ENCODE results near the gene UBTD1. TPM values are rescaled to one million over a fixed set of nuclear protein-coding genes. Genes with fewer than 3 reads are reported as not detected.
"Not testable (repeated sequence)": the region's sequence is repeated elsewhere in the genome, so short reads cannot be mapped to it uniquely, and the experiment has no call there.

UBTD1 gene
- polyA plus RNA-seq, 1 donor: 4.1 TPM

- H3K4me3 ChIP-seq (ENCODE audit: low read length): no peak overlapping the region
- no CpG with 5 or more reads among the region's 4 CpGs for WGBS (ENCODE audit: insufficient coverage, low lambda C conversion rate)
- H3K9me3 ChIP-seq (ENCODE audit: control insufficient read depth, low read depth, low read length): no peaks in the 10 kb centered on the region
- H3K27ac ChIP-seq (ENCODE audit: low read length): no peak overlapping the region
- DNase-seq: peak in 1 of 2 donors; percentile 23
- H3K4me1 ChIP-seq (ENCODE audit: control insufficient read depth, insufficient read depth, low read length): peaks cover 5% of the 10 kb centered on the region
- peaks cover 12% of the 10 kb centered on the region for H3K27me3 ChIP-seq (ENCODE audit: control insufficient read depth, insufficient read depth, low read length)
- H3K36me3 ChIP-seq (ENCODE audit: control insufficient read depth, insufficient read depth, low read length): no peaks in the 10 kb centered on the region
Measured at GRCh38 chr10:97574374-97575126, 75.8 kb downstream of the UBTD1 start.

GRCh38 chr10:97575127-97575668 is 76.5 kb downstream of the UBTD1 start:
- Histone ChIP-seq H3K27ac (ENCODE audit: low read length) (no peak overlapping the region), H3K4me3 (ENCODE audit: low read length) (no peak overlapping the region), H3K9me3 (ENCODE audit: control insufficient read depth, low read depth, low read length) (no peaks in the 10 kb centered on the region), H3K4me1 (ENCODE audit: control insufficient read depth, insufficient read depth, low read length) (peaks cover 5% of the 10 kb centered on the region), H3K36me3 (ENCODE audit: control insufficient read depth, insufficient read depth, low read length) (no peaks in the 10 kb centered on the region), H3K27me3 (ENCODE audit: control insufficient read depth, insufficient read depth, low read length) (peaks cover 12% of the 10 kb centered on the region)
- peak in 1 of 2 donors; percentile 47 for DNase-seq
- WGBS (ENCODE audit: insufficient coverage, low lambda C conversion rate): no CpG with 5 or more reads among the region's 6 CpGs

DNA sequence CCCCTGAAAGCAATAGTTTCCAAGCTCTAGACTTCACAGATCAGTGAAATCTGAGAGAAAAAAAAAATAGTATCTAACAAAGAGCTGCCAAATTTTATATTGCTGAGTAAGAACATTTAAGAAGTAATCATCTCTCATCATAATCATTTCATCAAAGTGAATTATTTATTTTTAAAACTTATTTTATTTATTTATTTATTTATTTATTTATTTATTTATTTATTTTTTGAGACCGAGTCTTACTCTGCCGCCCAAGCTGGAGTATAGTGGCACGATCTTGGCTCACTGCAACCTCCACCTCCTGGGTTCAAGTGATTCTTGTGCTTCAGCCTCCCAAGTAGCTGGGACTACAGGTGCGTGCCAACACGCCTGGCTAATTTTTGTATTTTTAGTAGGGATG is 77.8 kb downstream of the UBTD1 start:
- peaks cover 12% of the 10 kb centered on the region for H3K27me3 ChIP-seq (ENCODE audit: control insufficient read depth, insufficient read depth, low read length)
- not testable (repeated sequence) for H3K36me3 ChIP-seq (ENCODE audit: control insufficient read depth, insufficient read depth, low read length); H3K4me3 ChIP-seq (ENCODE audit: low read length); H3K9me3 ChIP-seq (ENCODE audit: control insufficient read depth, low read depth, low read length); H3K4me1 ChIP-seq (ENCODE audit: control insufficient read depth, insufficient read depth, low read length); DNase-seq; H3K27ac ChIP-seq (ENCODE audit: low read length)
- no CpG with 5 or more reads among the region's 5 CpGs for WGBS (ENCODE audit: insufficient coverage, low lambda C conversion rate)

GRCh38 chr10:97577701-97578100 is 79.0 kb downstream of the UBTD1 start:
- no CpG with 5 or more reads among the region's 9 CpGs for WGBS (ENCODE audit: insufficient coverage, low lambda C conversion rate)
- Histone ChIP-seq H3K27ac (ENCODE audit: low read length) (no peak overlapping the region), H3K36me3 (ENCODE audit: control insufficient read depth, insufficient read depth, low read length) (no peaks in the 10 kb centered on the region), H3K4me3 (ENCODE audit: low read length) (no peak overlapping the region), H3K4me1 (ENCODE audit: control insufficient read depth, insufficient read depth, low read length) (no peaks in the 10 kb centered on the region), H3K27me3 (ENCODE audit: control insufficient read depth, insufficient read depth, low read length) (peaks cover 12% of the 10 kb centered on the region), H3K9me3 (ENCODE audit: control insufficient read depth, low read depth, low read length) (no peaks in the 10 kb centered on the region)
- DNase-seq: no peak

- H3K36me3 ChIP-seq (ENCODE audit: control insufficient read depth, insufficient read depth, low read length): no peaks in the 10 kb centered on the region
- no peak overlapping the region for H3K4me3 ChIP-seq (ENCODE audit: low read length)
- no peaks in the 10 kb centered on the region for H3K4me1 ChIP-seq (ENCODE audit: control insufficient read depth, insufficient read depth, low read length)
- H3K27ac ChIP-seq (ENCODE audit: low read length): no peak overlapping the region
- H3K9me3 ChIP-seq (ENCODE audit: control insufficient read depth, low read depth, low read length): no peaks in the 10 kb centered on the region
- peaks cover 12% of the 10 kb centered on the region for H3K27me3 ChIP-seq (ENCODE audit: control insufficient read depth, insufficient read depth, low read length)
- WGBS (ENCODE audit: insufficient coverage, low lambda C conversion rate): no CpG with 5 or more reads among the region's 40 CpGs
- no peak for DNase-seq
Measured at GRCh38 chr10:97578171-97578844, 79.6 kb downstream of the UBTD1 start.

DNA sequence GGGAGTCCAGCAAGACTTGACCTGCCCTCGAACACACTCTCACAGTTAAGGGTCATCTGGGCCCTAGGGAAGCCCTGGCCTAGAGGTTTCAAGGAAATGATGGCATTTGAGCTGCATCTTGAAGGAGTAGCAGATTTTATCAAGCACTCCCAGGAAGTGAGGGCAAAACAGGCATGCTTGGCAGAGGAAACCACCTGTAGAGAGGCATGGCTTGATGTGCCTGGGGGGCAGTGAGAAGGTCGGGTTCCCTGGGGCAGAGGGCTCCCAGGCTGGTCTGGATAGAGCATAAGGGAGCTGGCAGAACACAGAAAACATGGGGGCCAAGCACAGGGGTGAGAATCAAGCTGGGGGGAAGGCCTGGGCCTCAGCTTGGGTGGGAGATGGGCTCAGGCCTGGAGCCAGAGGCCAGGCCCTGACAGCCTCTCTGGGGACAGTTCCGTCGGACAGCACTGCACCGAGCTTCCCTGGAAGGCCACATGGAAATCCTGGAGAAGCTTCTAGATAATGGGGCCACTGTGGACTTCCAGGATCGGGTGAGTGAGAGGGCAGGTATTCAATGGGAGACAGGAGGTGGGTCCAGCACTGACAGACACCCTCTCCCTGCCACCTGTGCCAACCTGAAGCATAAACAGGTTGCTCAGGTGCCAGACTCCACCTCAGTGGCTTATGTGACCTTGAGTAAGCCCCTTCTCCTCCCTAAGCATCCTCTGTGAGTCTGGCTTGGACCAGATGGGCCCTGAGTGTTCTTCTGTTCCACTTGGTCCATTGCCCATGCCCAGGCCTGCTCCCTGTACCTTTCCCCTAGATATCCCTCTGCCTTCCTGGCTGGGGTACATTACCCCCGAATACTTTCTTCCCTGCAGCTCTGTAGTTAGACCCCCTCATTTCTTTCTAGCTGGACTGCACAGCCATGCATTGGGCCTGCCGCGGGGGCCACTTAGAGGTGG is 82.0 kb downstream of the UBTD1 start:
- no peak overlapping the region for H3K27ac ChIP-seq (ENCODE audit: low read length)
- DNase-seq: no peak
- H3K36me3 ChIP-seq (ENCODE audit: control insufficient read depth, insufficient read depth, low read length): no peaks in the 10 kb centered on the region
- H3K27me3 ChIP-seq (ENCODE audit: control insufficient read depth, insufficient read depth, low read length): peaks cover 12% of the 10 kb centered on the region
- no peak overlapping the region for H3K4me3 ChIP-seq (ENCODE audit: low read length)
- WGBS (ENCODE audit: insufficient coverage, low lambda C conversion rate): no CpG with 5 or more reads among the region's 9 CpGs
- no peaks in the 10 kb centered on the region for H3K9me3 ChIP-seq (ENCODE audit: control insufficient read depth, low read depth, low read length)
- H3K4me1 ChIP-seq (ENCODE audit: control insufficient read depth, insufficient read depth, low read length): peaks cover 6% of the 10 kb centered on the region

GRCh38 chr10:97582169-97582568 is 83.4 kb downstream of the UBTD1 start:
- H3K4me3 ChIP-seq (ENCODE audit: low read length): no peak overlapping the region
- H3K4me1 ChIP-seq (ENCODE audit: control insufficient read depth, insufficient read depth, low read length): peaks cover 6% of the 10 kb centered on the region
- peaks cover 12% of the 10 kb centered on the region for H3K27me3 ChIP-seq (ENCODE audit: control insufficient read depth, insufficient read depth, low read length)
- DNase-seq: no peak
- WGBS (ENCODE audit: insufficient coverage, low lambda C conversion rate): no CpG with 5 or more reads among the region's 8 CpGs
- H3K36me3 ChIP-seq (ENCODE audit: control insufficient read depth, insufficient read depth, low read length): no peaks in the 10 kb centered on the region
- no peaks in the 10 kb centered on the region for H3K9me3 ChIP-seq (ENCODE audit: control insufficient read depth, low read depth, low read length)
- no peak overlapping the region for H3K27ac ChIP-seq (ENCODE audit: low read length)

DNA sequence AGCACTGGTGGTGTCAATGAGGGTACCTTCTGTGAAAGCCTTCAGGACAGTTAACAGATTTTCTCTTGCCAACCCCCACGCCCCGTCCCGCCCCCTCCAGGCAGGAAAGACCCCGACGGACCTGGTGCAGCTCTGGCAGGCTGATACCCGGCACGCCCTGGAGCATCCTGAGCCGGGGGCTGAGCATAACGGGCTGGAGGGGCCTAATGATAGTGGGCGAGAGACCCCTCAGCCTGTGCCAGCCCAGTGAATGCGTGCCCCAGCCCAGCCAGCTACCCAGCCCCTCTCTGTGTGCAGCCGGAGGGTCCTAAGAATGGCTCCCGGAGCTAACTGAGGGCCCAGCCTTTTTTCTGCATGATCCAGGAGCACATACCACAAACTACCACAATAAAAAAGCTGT is 84.8 kb downstream of the UBTD1 start:
- no peaks in the 10 kb centered on the region for H3K9me3 ChIP-seq (ENCODE audit: control insufficient read depth, low read depth, low read length)
- no peaks in the 10 kb centered on the region for H3K36me3 ChIP-seq (ENCODE audit: control insufficient read depth, insufficient read depth, low read length)
- H3K27me3 ChIP-seq (ENCODE audit: control insufficient read depth, insufficient read depth, low read length): peaks cover 4% of the 10 kb centered on the region
- no peak overlapping the region for H3K4me3 ChIP-seq (ENCODE audit: low read length)
- H3K27ac ChIP-seq (ENCODE audit: low read length): peak overlapping the region; percentile 11
- no peak for DNase-seq
- WGBS (ENCODE audit: insufficient coverage, low lambda C conversion rate): no CpG with 5 or more reads among the region's 13 CpGs
- H3K4me1 ChIP-seq (ENCODE audit: control insufficient read depth, insufficient read depth, low read length): peaks cover 6% of the 10 kb centered on the region

GRCh38 chr10:97584060-97584797 is 85.5 kb downstream of the UBTD1 start, which contains the start of gene HOGA1:
Gene HOGA1 (plus strand): TSS chr10:97584389. CDS start chr10:97584704, 315 bp downstream.
- no CpG with 5 or more reads among the region's 5 CpGs for WGBS (ENCODE audit: insufficient coverage, low lambda C conversion rate)
- peak; percentile 66 to 74 for DNase-seq
- peak within 1 kb of the TSS; percentile 11 for H3K27ac ChIP-seq (ENCODE audit: low read length)
- no peak within 1 kb of the TSS for H3K4me3 ChIP-seq (ENCODE audit: low read length)
- no peaks in the 10 kb centered on the region for H3K27me3 ChIP-seq (ENCODE audit: control insufficient read depth, insufficient read depth, low read length)
- H3K4me1 ChIP-seq (ENCODE audit: control insufficient read depth, insufficient read depth, low read length): peaks cover 11% of the 10 kb centered on the region
- no peaks in the 10 kb centered on the region for H3K9me3 ChIP-seq (ENCODE audit: control insufficient read depth, low read depth, low read length)
- no peaks in the 10 kb centered on the region for H3K36me3 ChIP-seq (ENCODE audit: control insufficient read depth, insufficient read depth, low read length)
